ENCODE data around the gene IKZF2.

The IKZF2 gene

GRCh38 chr2:213107728-213108127, 43.7 kb downstream of the IKZF2 start:
- H3K36me3 ChIP-seq, result no peaks in the 10 kb centered on the region
- H3K27me3 ChIP-seq, result no peaks in the 10 kb centered on the region
- H3K9me3 ChIP-seq, result no peaks in the 10 kb centered on the region
- H3K4me1 ChIP-seq (ENCODE audit: control insufficient read depth in 1 of 2, insufficient read depth in 1 of 2, low read depth in 1 of 2, low read length in 1 of 2), result peaks cover 0 to 6% of the 10 kb centered on the region in 2 experiments
- H3K27ac ChIP-seq, result no peak overlapping the region
- H3K4me3 ChIP-seq (ENCODE audit: low read depth in 1 of 2, low read length in 1 of 2), result no peak overlapping the region
- TF ChIP-seq CTCF (IDR thresholded peaks at IDR 0.05), result no peak

- Histone ChIP-seq H3K27ac (no peak overlapping the region), H3K9me3 (no peaks in the 10 kb centered on the region), H3K27me3 (no peaks in the 10 kb centered on the region), H3K4me3 (ENCODE audit: low read depth in 1 of 2, low read length in 1 of 2) (no peak overlapping the region), H3K36me3 (no peaks in the 10 kb centered on the region), H3K4me1 (ENCODE audit: control insufficient read depth in 1 of 2, insufficient read depth in 1 of 2, low read depth in 1 of 2, low read length in 1 of 2) (peaks cover 0 to 6% of the 10 kb centered on the region in 2 experiments)
- TF ChIP-seq CTCF (IDR thresholded peaks at IDR 0.05), result no peak
Measured at GRCh38 chr2:213105212-213105611, 46.2 kb downstream of the IKZF2 start.

- H3K27ac ChIP-seq, result no peak overlapping the region
- no peak for TF ChIP-seq CTCF (IDR thresholded peaks at IDR 0.05)
- no peak overlapping the region for H3K4me3 ChIP-seq (ENCODE audit: low read depth in 1 of 2, low read length in 1 of 2)
- H3K9me3 ChIP-seq, result no peaks in the 10 kb centered on the region
- H3K4me1 ChIP-seq (ENCODE audit: control insufficient read depth in 1 of 2, insufficient read depth in 1 of 2, low read depth in 1 of 2, low read length in 1 of 2), result peaks cover 0 to 6% of the 10 kb centered on the region in 2 experiments
- H3K27me3 ChIP-seq, result no peaks in the 10 kb centered on the region
- no peaks in the 10 kb centered on the region for H3K36me3 ChIP-seq
Measured at GRCh38 chr2:213104903-213105202, 46.6 kb downstream of the IKZF2 start.

- peaks cover 0 to 6% of the 10 kb centered on the region in 2 experiments for H3K4me1 ChIP-seq (ENCODE audit: control insufficient read depth in 1 of 2, insufficient read depth in 1 of 2, low read depth in 1 of 2, low read length in 1 of 2)
Measured at GRCh38 chr2:213104092-213104902, 47.1 kb downstream of the IKZF2 start.

GRCh38 chr2:213101692-213102460, 49.5 kb downstream of the IKZF2 start:
- H3K27me3 ChIP-seq, result no peaks in the 10 kb centered on the region
- peaks cover 0 to 6% of the 10 kb centered on the region in 2 experiments for H3K4me1 ChIP-seq (ENCODE audit: control insufficient read depth in 1 of 2, insufficient read depth in 1 of 2, low read depth in 1 of 2, low read length in 1 of 2)
- no peaks in the 10 kb centered on the region for H3K36me3 ChIP-seq
- H3K4me3 ChIP-seq (ENCODE audit: low read depth in 1 of 2, low read length in 1 of 2), result no peak overlapping the region
- TF ChIP-seq CTCF (IDR thresholded peaks at IDR 0.05), result no peak
- no peaks in the 10 kb centered on the region for H3K9me3 ChIP-seq
- H3K27ac ChIP-seq, result no peak overlapping the region

More at GRCh38 chr2:213104092-213104902, 47.1 kb downstream of the IKZF2 start:
- Histone ChIP-seq H3K36me3 (no peaks in the 10 kb centered on the region), H3K4me3 (ENCODE audit: low read depth in 1 of 2, low read length in 1 of 2) (no peak overlapping the region), H3K9me3 (no peaks in the 10 kb centered on the region), H3K27me3 (no peaks in the 10 kb centered on the region), H3K27ac (no peak overlapping the region)
- TF ChIP-seq CTCF (IDR thresholded peaks at IDR 0.05), result no peak
